Epithelial cell of prostate (primary cell): ENCODE data around the gene SORBS2.

ENCODE experiments used
- DNase-seq: peaks from one replicate; pipeline ENCODE4 v3.0.0-alpha.2; 2011; ENCODE audit warnings: low read depth, low spot score
- H3K27ac ChIP-seq: fragments of 450-650 bp; 2 replicates; pipeline ENCODE4 v1.5.1; 2017; ENCODE audit warnings: mild to moderate bottlenecking

Gene SORBS2

DNA sequence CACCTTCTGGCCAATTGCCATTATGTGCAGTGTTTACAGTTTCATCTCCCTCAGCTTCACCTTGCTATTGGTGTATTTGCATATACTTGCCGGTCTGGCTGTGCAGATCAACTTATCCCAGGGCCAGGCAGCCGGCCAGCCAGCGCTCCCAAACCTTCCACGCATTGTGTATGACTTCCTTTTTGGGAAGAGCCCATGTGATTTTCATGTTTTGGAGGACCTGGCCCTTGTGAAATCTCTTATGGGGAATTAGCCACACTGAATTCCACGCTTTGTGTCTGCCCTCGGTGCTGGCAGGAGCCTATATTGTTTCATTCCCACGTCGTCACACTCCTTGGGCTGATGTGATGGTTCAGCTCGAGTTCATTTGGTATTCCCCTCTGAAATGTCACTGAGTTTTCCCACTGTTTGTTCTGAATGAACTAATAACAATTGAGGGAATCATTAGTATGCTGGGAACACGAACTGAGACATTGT lies 270.7 kb downstream of the SORBS2 start:
- H3K27ac ChIP-seq = no peak overlapping the region
- no peak for DNase-seq

DNA sequence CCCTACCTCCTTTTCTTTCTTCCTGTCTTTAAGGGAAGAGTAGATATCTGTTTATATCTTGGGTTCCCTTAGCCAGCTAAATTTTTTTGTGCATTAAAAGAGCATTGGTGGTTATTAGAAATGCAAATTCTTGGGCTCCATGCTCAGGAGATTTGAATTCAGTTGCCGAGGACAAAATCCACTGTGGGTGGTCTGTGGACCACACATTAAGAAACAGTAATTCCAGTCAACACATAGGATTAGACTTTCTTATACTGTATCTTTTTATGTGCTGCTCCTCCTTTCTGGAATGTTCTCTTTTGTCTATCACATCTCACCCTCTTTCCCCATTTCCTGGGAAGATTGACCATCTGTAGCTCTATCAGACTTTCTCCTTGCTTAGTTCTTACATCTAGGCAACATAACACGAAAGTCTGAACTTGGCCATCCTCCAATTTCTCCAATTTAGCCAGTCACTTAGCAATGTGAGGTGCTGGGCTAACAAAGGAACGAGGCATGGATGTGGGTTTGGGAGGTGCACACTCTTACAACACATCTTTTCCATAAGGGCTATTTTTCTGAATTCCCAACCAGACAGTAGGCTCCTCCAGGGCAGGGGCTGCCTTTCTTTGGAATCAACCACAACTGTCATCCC lies 271.4 kb downstream of the SORBS2 start:
- no peak for DNase-seq
- H3K27ac ChIP-seq = no peak overlapping the region

DNA sequence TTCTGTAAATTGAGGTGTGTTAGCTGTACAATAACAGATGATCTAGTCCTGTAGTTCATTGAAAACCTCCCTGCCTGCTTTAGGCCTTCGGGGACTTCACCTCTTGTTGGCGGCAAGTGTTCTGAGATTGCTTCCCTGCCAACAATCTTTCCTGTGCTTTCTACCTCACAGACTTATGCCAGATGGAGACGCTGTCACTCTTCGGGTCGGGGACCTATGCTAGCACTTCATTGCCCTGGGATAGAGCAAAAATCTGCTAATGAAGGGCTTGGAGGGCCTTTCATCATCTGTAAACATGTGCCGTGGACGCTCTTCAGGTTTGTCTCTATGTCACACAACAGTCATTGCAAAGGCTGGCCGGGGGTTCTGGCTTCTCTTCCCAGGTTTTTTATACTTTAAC lies 272.0 kb downstream of the SORBS2 start:
- no peak for DNase-seq
- no peak overlapping the region for H3K27ac ChIP-seq

DNA sequence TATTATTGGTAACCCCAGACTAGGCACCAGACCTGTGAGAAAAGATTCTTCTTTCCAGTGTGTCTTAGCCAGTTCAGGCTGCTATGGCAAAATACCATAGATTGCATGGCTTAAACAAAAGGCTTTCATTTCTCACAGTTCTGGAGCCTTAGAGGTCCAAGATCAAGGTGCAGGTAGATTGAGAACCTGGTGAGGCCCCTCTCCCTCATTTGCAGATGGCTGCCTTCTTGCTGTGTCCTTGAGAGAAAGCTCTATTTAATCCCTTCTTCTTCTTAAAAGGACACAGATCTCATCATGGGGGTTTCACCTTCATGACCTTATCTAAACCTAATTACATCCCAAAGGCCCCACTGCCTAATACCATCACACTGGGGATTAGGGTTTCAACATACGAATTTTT lies 273.2 kb downstream of the SORBS2 start:
- H3K27ac ChIP-seq = no peak overlapping the region
- no peak for DNase-seq

DNA sequence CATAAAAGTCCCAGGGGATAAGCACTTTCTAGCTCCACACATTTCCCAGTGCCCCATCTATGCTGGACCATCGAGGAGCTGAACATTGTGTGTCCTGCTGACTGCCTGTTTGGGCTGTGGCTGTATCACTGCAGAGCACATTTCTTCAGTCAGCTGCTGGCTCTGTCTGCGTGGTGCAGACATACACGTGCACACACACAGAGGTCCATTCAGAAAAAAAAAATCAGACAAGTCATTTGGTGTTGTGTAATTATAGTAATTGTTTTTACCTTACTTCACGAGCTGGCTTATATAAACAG lies 275.6 kb downstream of the SORBS2 start:
- no peak overlapping the region for H3K27ac ChIP-seq
- no peak for DNase-seq

DNA sequence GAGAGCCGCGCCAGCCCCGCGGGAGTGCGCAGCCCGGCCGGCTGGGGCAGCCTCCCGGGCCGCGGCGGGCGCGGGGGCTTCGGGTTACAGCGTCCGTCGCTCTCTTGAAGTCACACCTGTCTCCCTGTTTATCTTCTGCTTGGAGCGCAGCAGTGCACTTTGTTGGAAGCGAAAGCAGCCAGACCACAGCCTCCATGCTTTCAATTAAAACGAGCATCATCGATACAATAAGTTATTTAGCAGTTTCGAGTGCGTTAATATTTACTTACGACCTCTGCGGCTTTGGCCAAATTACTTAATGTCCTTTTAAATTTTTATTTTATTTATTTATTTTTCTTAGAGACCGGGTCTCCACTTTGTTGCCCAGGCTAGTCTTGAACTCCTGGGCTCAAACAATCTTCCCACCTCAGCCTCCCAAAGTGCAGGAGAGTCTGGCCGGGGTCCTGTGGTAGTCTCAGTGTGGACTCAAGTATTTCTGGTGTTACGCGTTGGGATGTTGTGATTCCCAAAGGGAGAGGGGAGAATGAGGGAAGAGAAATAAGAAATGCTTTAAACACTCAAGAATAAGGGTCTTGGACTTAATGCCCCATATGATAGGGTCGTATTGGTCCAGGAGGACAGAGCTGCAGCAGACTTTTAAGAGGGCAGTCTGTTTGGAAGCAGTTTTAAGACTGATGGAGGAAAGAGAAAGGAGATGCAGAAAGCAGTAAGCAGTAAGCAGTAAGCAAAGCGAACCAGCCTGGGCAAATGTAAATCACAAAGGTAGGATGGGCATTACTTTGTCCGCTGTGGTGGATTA lies 276.2 kb downstream of the SORBS2 start:
- no peak overlapping the region for H3K27ac ChIP-seq

More for the DNA sequence above, 276.2 kb downstream of the SORBS2 start:
- no peak for DNase-seq
